NCI-H524 treated with DMSO at 0.1 percent for 48 hours (cell line): ENCODE results near the gene NMNAT2.

Source experiments
- DNase-seq: peaks from one replicate; lab custom pipeline; 2025; lab: John Stamatoyannopoulos, UW

The NMNAT2 gene

GRCh38 chr1:183239220-183239742, 178.9 kb downstream of the NMNAT2 start:
- DNase-seq, result no peak

GRCh38 chr1:183238071-183238470, 180.1 kb downstream of the NMNAT2 start:
- no peak for DNase-seq

DNA sequence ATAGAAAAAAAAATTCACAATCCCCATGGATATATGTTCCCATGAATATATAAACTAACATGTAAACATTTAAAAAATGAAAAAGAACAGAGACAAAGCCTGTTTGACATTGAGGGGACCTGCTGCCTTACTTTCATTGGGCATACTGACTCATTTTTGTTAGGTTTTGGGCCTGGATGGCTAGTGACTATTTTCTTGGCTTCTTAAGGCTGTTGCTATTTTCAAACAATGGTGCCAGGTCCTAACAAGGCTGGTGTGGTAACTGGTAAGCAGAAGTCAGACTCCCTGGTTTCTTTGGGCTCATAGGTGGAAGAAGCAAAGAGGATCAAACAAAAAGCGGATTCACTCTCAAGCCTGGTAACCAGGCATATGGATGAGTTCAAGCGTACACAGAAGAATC, 181.1 kb downstream of the NMNAT2 start:
- no peak for DNase-seq

GRCh38 chr1:183236158-183236725, 181.9 kb downstream of the NMNAT2 start:
- no peak for DNase-seq

DNA sequence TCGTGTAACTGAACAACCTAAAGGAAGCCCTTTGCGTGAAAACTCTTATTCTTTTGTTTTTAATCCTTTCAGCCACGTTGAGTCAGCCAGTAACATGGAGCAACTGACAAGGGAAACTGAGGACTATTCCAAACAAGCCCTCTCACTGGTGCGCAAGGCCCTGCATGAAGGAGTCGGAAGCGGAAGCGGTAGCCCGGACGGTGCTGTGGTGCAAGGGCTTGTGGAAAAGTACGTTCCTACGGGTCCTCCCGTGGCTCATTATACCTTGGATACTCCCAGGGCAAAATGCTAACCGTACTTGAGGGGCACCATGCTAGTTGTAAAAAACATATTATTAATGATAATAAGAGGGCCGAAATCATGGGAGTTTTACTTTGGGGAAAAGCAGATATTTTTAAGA, 182.7 kb downstream of the NMNAT2 start:
- peak; percentile 28 for DNase-seq

GRCh38 chr1:183234660-183235476, 183.3 kb downstream of the NMNAT2 start:
- no peak for DNase-seq

DNA sequence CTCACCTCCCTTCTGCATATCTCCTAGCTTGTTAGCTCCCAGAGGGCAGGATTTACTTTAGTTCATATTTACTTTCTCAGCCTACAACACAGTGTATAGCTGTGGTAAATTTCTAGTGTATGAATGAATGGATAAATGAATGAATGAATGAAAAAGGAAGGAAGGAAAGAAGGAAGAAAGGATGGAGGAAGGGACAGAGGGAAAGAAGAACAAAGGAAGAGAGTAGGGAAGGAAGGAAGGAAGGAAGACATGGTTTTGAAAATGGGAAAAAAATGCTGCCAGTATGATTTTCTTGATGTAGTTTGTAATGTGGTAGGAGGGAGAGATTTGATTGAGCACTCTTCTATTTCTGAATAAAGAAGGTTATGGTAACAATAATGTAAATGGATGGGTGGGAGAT, 185.1 kb downstream of the NMNAT2 start:
- DNase-seq, result no peak

DNA sequence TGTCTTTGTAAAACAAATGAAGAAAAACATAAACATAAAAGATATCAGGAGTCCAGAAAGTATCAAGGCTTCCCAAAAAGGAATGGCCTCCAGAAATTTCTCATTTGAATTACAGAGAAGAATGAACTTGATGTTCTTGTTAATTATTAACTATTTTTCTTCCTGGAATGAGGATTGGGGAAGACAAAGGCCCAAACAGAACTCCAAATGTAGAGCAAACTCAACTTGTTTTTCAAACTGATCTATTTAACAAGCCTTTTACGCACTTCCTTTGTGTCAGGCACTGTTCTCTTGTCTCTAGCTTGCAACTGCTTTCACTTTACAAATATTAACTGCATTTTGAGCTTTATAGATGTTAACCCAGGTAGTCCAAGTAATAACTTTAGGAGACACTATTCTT, 186.6 kb downstream of the NMNAT2 start:
- DNase-seq, result no peak

DNA sequence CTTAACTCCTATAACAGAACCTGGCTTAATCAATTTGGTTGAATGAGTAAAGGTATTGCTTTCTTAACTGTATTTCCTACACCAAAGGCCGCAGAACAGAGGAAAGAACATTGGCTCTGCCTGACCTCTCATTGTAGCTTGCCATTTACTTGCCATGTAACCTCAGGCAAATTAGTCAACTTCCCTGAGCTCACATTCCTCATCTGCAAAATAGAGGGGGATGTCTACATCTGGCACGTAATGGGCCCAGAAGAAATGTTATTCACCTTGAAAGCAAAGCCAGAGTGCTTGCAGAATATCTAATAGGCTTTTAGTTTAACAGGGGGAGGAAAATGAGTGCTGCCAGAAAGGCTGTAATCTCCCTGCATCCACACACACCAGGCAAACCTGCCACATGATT, 187.8 kb downstream of the NMNAT2 start:
- DNase-seq, result no peak

DNA sequence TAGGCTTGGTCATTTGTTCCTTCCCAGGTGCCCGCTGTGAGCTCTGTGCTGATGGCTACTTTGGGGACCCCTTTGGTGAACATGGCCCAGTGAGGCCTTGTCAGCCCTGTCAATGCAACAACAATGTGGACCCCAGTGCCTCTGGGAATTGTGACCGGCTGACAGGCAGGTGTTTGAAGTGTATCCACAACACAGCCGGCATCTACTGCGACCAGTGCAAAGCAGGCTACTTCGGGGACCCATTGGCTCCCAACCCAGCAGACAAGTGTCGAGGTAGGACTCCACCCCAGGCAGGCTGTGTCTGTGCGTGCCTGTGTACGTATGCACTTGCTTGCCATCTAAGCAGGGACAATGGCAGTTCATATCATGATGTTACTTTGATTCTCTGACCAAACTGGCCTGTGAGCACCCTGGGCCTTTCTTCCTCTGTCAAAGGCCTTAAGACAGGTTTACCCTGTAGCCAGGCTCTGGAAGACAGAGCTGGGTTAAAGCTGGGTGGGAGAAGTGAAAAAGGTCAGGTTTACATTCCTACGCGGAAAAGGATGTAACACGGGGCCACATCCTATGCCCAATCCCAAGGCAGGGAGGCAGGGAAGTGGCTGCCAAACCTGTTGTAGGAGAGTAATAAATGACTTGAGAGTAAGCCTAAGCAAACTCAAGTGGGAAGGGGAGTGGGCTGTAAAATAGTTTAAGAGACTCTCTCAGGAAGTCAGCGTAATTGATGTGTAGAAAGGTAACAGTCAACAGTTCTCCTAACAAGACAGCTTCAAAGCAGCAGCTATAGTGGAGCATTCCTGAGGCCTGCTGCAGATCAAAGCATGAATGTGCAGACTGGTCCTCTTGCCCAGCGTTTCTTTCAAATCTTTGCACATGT, 189.6 kb downstream of the NMNAT2 start:
- no peak for DNase-seq

DNA sequence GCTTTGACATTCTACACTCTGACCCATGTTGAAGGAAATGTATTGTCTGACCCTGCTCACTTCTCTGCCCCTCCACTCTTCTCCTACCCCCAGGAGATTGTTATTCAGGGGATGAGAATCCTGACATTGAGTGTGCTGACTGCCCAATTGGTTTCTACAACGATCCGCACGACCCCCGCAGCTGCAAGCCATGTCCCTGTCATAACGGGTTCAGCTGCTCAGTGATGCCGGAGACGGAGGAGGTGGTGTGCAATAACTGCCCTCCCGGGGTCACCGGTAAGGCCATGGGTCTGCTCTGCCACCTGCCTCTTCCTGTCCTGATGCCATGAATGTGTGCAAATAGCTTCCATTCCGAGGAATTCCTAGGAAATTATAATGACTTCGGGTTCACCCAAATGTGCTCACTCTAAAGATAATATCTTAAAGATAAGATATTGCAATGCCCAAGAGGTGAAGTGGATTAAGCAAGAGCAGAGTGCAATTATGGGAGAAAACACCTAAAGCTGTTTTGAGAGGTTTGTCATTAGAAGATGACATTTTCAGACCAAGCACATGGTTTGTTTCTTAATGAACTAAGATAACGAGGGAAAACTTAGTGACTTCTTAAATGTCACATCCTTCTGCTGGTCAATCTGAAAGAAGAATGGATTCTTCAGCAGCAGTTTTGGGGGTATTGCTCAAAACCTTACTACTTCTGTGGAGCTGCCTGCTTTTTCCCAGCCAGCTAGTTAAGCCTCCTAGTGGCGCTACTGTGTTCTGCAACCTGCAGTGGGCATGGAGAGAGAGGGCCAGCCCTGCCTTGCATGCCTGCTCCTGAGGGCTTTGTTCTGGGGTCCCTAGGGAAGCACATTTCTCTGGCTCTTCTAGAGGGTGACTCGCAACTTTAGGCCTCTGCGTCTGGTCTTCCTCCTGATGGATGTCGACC, 190.5 kb downstream of the NMNAT2 start:
- DNase-seq, result no peak

DNA sequence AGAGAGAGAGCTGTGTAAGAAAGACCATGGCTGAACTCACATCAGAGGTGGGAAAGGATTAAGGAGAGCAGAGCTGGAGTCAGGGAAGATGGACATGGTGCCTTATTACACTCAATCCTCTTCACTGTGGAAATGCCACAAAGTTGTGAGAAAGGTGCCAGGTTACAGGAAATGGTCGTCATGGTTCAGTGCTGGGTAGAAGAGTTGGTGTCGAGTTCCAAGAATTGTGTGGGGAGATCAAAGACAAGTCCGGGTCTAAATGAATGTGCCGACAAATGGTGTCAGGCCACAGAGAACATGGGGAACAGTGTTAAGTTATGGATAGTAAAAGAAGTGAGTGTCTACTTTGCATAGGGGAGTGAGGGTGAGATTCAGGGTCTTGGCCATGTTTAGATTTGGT, 191.2 kb downstream of the NMNAT2 start:
- DNase-seq, result no peak

- no peak for DNase-seq
Observed at GRCh38 chr1:183226361-183226760, 191.8 kb downstream of the NMNAT2 start.

DNA sequence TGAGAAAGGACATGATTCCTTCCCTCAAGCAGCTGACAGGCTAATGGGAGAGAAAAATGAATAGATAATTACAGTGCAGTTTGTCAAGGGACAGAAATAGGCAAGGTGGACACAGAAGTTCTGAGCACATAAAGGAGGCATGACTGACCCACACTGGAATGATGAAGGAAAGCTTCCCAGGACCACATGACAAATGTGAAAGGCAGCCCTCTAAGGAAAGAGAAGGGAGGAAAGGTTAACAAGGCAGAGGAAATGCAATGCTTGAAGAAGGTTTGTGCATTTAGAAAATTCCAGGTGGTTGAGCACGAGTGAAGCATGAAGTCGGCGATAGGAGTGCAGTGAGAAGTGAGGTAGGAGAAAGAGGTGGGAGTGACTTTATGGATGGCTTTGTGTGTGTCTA, 194.7 kb downstream of the NMNAT2 start:
- no peak for DNase-seq

- no peak for DNase-seq
Observed at GRCh38 chr1:183222909-183223308, 195.3 kb downstream of the NMNAT2 start.

DNA sequence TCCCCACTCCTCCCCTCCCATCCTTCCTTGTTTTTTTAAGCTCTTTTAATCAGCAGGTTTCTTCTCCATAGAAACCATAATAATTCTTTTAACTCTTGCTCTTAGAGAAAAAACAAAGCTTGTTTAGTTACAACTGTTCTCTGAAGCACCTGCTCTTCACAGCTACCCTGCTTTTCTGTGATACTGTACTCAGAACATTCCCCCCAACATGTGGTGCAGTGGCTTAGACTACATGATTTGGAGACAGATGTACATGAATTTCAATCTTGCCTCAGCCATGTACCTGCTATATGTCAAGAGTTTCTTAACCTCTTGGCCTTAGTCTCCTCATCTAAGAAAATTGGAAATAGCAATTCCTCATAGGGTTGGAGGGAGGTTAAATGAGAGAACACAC, 198.6 kb downstream of the NMNAT2 start:
- DNase-seq, result no peak

DNA sequence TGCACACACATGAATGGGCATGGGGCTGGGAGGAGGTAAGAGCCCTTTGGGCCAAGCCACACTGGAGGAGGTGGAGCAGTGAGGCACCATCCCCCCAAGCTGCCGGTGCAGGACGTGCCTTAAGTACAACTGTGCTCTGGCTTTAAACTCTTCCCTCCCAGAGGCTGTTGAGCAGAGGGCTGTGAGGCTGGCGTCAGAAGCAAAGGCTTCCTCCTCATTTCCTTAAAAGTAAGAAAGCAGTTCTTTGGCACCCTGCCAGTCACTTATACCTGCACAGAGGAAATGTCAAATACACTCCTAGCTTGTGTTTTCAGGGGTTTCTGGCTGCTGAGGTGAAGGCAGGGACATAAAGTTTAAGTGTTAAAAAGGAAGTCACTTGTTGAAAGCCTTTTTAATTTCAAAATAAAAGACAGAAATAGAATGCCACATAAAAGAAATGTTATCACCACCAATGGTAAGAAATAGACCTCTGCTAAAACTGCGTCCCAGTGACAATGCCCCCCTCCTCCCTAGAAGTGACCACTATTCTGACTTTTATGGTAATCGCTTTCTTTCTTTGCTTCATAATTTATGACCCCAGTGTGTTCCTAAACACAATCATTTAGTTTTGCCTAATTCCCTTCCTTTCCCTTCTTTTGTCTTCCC, 199.1 kb downstream of the NMNAT2 start:
- DNase-seq, result no peak

DNA sequence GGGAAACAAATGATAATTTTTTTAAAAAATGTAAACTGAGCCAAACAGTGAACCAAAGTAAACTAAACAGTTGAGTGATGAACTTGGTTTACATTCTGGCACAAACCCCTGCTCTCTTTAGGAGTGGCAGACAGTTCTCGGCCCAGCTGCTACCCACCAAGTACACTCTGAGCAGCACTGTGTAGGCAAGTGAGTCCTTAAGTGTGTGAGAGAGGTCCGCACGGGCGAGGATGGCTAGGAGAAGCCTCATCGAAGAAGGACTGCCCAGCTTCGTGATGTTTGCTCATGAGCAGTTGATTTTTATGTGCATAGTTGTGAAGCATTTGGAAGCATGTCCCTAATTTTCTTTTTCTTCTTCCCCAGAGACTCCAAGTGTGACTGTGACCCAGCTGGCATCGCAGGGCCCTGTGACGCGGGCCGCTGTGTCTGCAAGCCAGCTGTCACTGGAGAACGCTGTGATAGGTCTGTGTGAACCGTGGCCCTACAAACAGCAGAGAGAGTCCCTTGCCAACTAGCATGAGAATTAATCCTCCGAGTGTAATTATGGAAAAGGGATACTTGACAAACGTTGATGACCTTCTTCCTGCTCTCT, 200.1 kb downstream of the NMNAT2 start:
- DNase-seq, result peak; percentile 90

DNA sequence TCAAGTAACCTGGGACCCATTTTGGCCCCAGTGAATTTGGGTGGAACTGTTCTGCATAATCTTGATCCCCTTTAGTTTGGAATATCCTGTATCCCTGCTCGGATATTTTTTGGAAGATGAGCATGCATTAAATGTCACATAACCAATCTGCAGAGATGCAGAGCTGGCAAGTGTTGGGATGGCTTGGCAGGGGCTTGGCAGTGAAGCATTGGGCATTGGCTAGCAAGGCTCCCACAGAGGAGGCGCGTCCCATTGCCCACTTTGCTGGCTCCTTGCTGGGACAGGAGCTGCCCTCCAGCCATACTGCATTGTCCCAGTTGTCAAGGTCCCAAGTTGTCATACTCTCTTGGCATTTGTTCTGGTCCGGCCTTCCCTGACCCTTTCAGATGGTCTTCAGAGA, 202.2 kb downstream of the NMNAT2 start:
- no peak for DNase-seq

DNA sequence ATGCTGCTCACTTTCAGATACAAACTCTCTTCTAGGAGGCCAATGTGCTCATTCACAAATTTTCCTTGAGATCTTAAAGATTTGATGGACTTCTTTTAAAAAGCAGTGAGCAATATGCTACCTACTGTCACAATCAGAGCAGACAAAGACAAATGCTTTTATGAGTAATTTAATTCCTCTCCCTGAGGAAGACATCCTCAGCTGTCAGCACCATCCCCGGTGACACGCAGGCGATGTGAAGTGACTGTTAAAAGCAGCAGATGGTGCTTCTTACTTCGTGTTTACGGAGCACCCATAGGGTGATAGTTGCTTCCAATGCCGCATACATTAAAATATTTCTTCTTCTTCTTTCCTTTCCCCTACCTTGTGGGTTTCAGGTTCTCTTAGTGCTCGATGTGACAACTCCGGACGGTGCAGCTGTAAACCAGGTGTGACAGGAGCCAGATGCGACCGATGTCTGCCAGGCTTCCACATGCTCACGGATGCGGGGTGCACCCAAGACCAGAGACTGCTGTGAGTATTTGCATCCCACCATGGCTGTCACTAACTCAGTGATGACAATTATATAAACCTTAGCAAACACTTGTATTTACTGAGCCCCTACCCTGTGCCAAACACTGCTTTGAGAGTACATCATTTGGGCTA, 203.0 kb downstream of the NMNAT2 start:
- peak; percentile 55 for DNase-seq
